ENCODE results near the gene SLC25A43.
"Not testable (repeated sequence)": the region's sequence is repeated elsewhere in the genome, so short reads cannot be mapped to it uniquely, and the experiment has no call there.

- TF ChIP-seq EZH2 (IDR thresholded peaks at IDR 0.05; ENCODE audit: low read length, unreplicated experiment); CTCF (conservative IDR thresholded peaks at IDR 0.05; ENCODE audit: low read depth, low read length); EZH2phosphoT487 (IDR thresholded peaks at IDR 0.05; ENCODE audit: borderline replicate concordance, low read length): not testable (repeated sequence)
Measured at GRCh38 chrX:119487766-119488165, 88.6 kb downstream of the SLC25A43 start.

Measured in PC-3 (cell line).